ENCODE results near the gene TMEM18.

Gene TMEM18

DNA sequence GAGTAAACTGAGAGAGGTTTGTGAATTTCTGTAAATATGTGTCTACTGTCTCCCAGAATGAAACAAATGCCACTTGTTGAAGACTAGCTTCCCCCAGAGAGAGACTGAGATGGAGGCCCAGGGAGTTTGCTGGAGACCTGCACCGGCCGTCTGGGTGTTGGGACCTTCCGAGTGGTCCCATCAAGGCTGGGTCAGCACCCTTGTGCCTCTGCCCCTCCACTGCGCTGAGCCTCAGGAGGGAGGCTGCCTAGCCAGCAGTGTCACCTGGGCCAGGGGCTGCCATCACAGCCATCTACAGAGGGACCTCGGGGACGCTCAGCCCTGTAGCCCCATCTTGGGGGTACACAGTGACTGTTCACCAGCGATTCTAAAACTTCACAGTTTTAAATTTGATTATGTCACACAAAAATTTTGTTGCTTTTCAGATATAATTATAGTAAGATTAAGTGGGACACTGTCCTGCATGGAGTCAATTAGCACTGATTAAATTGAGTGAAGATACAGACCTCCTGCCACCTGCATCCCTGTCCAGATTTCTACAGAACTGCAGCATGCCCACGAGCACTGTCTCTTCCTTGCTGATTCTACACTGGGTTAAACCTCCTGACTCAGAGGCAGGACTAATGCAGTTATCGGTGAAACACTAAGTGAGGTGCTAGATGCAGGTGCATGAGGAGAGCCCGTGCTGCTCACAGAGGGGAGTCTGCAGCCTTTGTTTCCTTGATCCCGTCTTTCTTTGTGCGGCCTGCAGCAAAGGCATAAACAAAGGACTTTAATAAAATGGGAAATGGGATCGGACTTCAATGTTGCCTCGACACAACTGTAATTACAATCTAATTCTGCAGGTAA is 50.5 kb downstream of the TMEM18 start:
- Histone ChIP-seq H2AFZ (no peak overlapping the region), H3K4me3 (ENCODE audit: low read depth, low read length) (no peak overlapping the region), H3K36me3 (ENCODE audit: control insufficient read depth, insufficient read depth, low read length) (no peaks in the 10 kb centered on the region), H3K27me3 (ENCODE audit: control insufficient read depth, insufficient read depth, low read length) (no peaks in the 10 kb centered on the region), H3K79me2 (no peaks in the 10 kb centered on the region), H3K27ac (no peak overlapping the region), H3K9me3 (ENCODE audit: control insufficient read depth, low read length) (no peaks in the 10 kb centered on the region), H3K9ac (no peak overlapping the region), H3K4me2 (ENCODE audit: low read length) (no peak overlapping the region), H3K4me1 (no peaks in the 10 kb centered on the region)
- TF ChIP-seq, protein P1, sequence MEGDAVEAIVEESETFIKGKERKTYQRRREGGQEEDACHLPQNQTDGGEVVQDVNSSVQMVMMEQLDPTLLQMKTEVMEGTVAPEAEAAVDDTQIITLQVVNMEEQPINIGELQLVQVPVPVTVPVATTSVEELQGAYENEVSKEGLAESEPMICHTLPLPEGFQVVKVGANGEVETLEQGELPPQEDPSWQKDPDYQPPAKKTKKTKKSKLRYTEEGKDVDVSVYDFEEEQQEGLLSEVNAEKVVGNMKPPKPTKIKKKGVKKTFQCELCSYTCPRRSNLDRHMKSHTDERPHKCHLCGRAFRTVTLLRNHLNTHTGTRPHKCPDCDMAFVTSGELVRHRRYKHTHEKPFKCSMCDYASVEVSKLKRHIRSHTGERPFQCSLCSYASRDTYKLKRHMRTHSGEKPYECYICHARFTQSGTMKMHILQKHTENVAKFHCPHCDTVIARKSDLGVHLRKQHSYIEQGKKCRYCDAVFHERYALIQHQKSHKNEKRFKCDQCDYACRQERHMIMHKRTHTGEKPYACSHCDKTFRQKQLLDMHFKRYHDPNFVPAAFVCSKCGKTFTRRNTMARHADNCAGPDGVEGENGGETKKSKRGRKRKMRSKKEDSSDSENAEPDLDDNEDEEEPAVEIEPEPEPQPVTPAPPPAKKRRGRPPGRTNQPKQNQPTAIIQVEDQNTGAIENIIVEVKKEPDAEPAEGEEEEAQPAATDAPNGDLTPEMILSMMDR (IDR thresholded peaks at IDR 0.05), result no peak

DNA sequence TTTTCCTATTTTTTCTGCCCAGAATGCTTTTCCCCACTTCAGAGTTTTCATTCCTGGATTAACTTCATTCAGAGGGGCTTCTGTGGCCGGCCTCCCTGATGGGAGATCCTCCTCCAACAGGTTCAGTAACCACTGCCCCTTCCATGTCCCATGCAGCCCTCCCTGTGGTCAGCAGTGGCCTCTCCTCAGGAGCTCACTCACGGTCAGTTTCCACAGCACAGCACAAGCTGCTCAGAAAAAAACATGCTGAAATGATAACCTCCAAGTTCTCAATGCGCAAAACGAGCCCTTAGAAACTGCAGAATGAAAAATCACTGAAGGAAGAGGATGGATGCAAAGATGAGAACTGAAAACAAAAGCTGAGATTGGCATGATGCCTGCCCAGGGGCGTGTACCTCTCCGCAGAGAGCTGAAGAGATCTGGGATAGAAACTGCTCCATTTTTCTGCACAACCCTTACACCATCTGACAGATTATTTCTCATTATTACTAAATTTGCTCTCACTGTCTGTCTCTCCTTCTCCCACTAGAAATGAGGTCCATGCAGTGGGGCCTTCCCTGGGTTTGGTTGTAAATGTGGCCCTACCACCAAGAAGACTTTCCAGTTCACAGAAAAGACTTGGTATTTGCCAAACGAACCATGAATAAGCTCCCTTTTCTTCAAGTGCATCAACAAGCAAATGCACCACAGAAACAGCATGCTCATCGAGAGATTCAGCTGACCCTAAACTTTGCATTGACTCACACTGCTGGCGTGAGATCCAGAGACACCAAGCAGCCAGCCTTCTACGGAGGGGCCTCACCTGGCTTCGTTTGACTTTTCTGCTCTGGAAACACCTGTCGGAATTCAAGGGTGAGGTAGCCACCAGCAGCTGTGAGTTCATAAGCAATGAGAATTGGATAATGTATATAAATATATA is 51.5 kb downstream of the TMEM18 start:
- H3K4me3 ChIP-seq (ENCODE audit: low read depth, low read length), result no peak overlapping the region
- no peaks in the 10 kb centered on the region for H3K36me3 ChIP-seq (ENCODE audit: control insufficient read depth, insufficient read depth, low read length)
- H3K9ac ChIP-seq, result no peak overlapping the region
- H3K27ac ChIP-seq, result no peak overlapping the region
- no peaks in the 10 kb centered on the region for H3K9me3 ChIP-seq (ENCODE audit: control insufficient read depth, low read length)
- no peaks in the 10 kb centered on the region for H3K79me2 ChIP-seq
- TF ChIP-seq, protein P1 (IDR thresholded peaks at IDR 0.05), result no peak
- H3K4me1 ChIP-seq, result no peaks in the 10 kb centered on the region
- H2AFZ ChIP-seq, result no peak overlapping the region
- no peak overlapping the region for H3K4me2 ChIP-seq (ENCODE audit: low read length)
- no peaks in the 10 kb centered on the region for H3K27me3 ChIP-seq (ENCODE audit: control insufficient read depth, insufficient read depth, low read length)

DNA sequence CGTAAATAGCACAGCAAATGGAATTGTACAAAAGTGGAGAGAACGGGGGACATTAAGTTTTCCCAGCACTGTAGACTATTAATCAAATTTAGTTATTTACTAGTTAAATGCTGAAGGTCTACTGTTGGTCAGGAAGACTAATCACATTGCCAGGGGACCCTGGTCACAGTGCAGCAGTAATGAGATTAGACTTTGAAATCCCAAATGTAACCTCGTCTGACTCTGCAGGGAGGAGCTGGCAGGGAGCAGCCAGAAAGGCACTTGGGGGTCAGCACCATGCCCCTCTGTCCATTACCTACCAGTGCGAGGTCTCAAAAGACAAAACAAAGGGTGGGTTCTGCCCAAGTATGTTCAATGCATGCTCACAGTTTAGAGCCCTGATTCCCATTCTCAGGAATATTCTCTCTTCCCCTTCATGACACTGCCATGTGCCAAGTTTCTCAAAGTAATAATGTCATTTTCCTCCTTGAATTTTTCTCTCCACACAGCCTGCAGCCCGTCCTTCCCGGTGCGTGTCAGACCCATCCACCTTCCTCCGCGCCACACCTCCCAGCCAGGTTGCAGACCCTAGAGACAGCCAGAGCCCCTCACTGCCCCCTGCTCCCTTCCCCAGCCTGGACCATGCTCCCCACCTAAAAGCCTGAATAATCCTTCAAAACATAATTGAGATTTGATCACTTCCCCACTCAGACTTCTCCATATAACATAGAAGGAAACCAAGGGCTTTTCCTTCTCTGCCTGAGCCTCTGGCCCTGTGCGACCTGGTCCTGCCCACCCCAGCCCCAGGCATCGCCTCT is 52.5 kb downstream of the TMEM18 start:
- Histone ChIP-seq H3K27ac (no peak overlapping the region), H3K27me3 (ENCODE audit: control insufficient read depth, insufficient read depth, low read length) (no peaks in the 10 kb centered on the region), H3K36me3 (ENCODE audit: control insufficient read depth, insufficient read depth, low read length) (no peaks in the 10 kb centered on the region), H2AFZ (no peak overlapping the region), H3K4me1 (no peaks in the 10 kb centered on the region), H3K4me3 (ENCODE audit: low read depth, low read length) (no peak overlapping the region), H3K9ac (no peak overlapping the region), H3K4me2 (ENCODE audit: low read length) (no peak overlapping the region), H3K9me3 (ENCODE audit: control insufficient read depth, low read length) (no peaks in the 10 kb centered on the region), H3K79me2 (no peaks in the 10 kb centered on the region)
- TF ChIP-seq, protein P1 (IDR thresholded peaks at IDR 0.05), result no peak

DNA sequence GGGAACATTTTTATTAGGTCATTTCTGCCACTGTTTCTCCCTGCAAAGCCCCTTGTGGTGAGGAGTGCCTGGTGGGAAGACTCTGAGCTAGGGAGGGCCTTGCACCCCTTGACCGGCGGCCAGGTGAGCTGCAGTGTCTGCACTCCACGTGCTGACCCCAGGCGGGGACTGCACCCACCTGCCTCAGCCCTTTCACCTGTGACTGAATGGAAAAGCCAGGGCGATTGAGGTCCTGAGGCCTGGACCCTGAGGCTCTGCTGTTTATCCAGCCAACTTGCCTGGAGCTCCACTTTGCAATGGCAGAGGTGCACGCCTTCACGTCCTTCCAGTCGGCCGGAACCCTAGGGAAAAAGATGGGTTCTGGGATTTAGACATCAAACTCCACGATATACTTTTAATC is 53.1 kb downstream of the TMEM18 start:
- Histone ChIP-seq H3K4me3 (ENCODE audit: low read depth, low read length) (no peak overlapping the region), H3K27ac (no peak overlapping the region), H3K4me1 (no peaks in the 10 kb centered on the region), H3K9ac (no peak overlapping the region), H3K9me3 (ENCODE audit: control insufficient read depth, low read length) (no peaks in the 10 kb centered on the region), H3K27me3 (ENCODE audit: control insufficient read depth, insufficient read depth, low read length) (no peaks in the 10 kb centered on the region), H3K4me2 (ENCODE audit: low read length) (no peak overlapping the region), H3K79me2 (no peaks in the 10 kb centered on the region), H3K36me3 (ENCODE audit: control insufficient read depth, insufficient read depth, low read length) (no peaks in the 10 kb centered on the region), H2AFZ (no peak overlapping the region)
- TF ChIP-seq, protein P1 (IDR thresholded peaks at IDR 0.05), result no peak

All from parathyroid adenoma (tissue), 2 donors.